Neuronal stem cell (in vitro differentiated cells): ENCODE measurements around the gene HOXA10. TPM values are rescaled to one million over a fixed set of nuclear protein-coding genes. Genes with fewer than 3 reads are reported as not detected.

ENCODE experiments used
- DNase-seq: peaks from one replicate; pipeline ENCODE4 v3.0.0-alpha.2; 2013; ENCODE audit warnings: low spot score
- H2AFZ ChIP-seq: one replicate; pipeline ENCODE4 v1.6.1; 2013; ENCODE audit warnings: mild to moderate bottlenecking, low read length, inconsistent platforms
- H2AK5ac ChIP-seq: 2 replicates; pipeline ENCODE4 v1.6.1; 2013; ENCODE audit warnings: low read depth, mild to moderate bottlenecking, inconsistent platforms, low read length, moderate library complexity, mixed read lengths
- H2BK120ac ChIP-seq: 2 replicates; pipeline ENCODE4 v1.6.1; 2013; ENCODE audit warnings: low read depth, mild to moderate bottlenecking, inconsistent platforms, low read length, moderate library complexity, mixed read lengths
- H2BK12ac ChIP-seq: one replicate; pipeline ENCODE4 v1.6.1; 2013; ENCODE audit warnings: low read length, inconsistent platforms
- H2BK15ac ChIP-seq: 2 replicates; pipeline ENCODE4 v1.6.1; 2013; ENCODE audit warnings: mild to moderate bottlenecking, low read length, inconsistent platforms, mixed read lengths
- H2BK5ac ChIP-seq: one replicate; pipeline ENCODE4 v1.6.1; 2013; ENCODE audit warnings: inconsistent platforms, mild to moderate bottlenecking, low read length, moderate library complexity
- H3K14ac ChIP-seq: one replicate; pipeline ENCODE4 v1.6.1; 2013; ENCODE audit warnings: low read length, inconsistent platforms
- H3K18ac ChIP-seq: 2 replicates; pipeline ENCODE4 v1.6.1; 2013; ENCODE audit warnings: low read length, inconsistent platforms
- H3K23ac ChIP-seq: 2 replicates; pipeline ENCODE4 v1.6.1; 2013; ENCODE audit warnings: low read depth, mild to moderate bottlenecking, mixed read lengths, low read length, inconsistent platforms; ENCODE audit not compliant: poor library complexity
- H3K27ac ChIP-seq: replicated peaks from 3 replicates; pipeline ENCODE4 v1.5.1; 2013; ENCODE audit warnings: low read length, inconsistent platforms
- H3K27me3 ChIP-seq, 3 experiments: 2 replicates each; pipeline ENCODE4 v1.6.1; 2013; ENCODE audit warnings: low read length in 3 of 3, mild to moderate bottlenecking in 2 of 3, inconsistent platforms in 1 of 3, low read depth in 1 of 3, mixed read lengths in 1 of 3, moderate library complexity in 1 of 3; ENCODE audit not compliant: control insufficient read depth in 3 of 3, insufficient read depth in 3 of 3
- H3K36me3 ChIP-seq, 2 donors: replicated peaks in 1 of 2; 2 replicates each; pipeline ENCODE4 v1.6.1; 2013; ENCODE audit warnings: low read length in 2 of 2; ENCODE audit not compliant: control insufficient read depth in 2 of 2, insufficient read depth in 2 of 2
- H3K4ac ChIP-seq: 2 replicates; pipeline ENCODE4 v1.6.1; 2013; ENCODE audit warnings: inconsistent platforms, mild to moderate bottlenecking, low read length, moderate library complexity
- H3K4me1 ChIP-seq, 2 donors: 1 replicate in 1 of 2; 2 replicates in 1 of 2; pipeline ENCODE4 v1.6.1; 2013; ENCODE audit warnings: low read length in 2 of 2, low read depth in 1 of 2; ENCODE audit not compliant: control insufficient read depth in 2 of 2, insufficient read depth in 1 of 2
- H3K4me2 ChIP-seq: one replicate; pipeline ENCODE4 v1.6.1; 2013; ENCODE audit warnings: mild to moderate bottlenecking, low read length, inconsistent platforms; ENCODE audit not compliant: insufficient read depth, poor library complexity, severe bottlenecking
- H3K4me3 ChIP-seq, 2 donors: 2 replicates each; pipeline ENCODE4 v1.5.1; 2013; ENCODE audit warnings: low read length in 2 of 2, mild to moderate bottlenecking in 2 of 2, inconsistent platforms in 1 of 2, moderate library complexity in 1 of 2
- H3K79me1 ChIP-seq: one replicate; pipeline ENCODE4 v1.6.1; 2013; ENCODE audit warnings: low read depth, mild to moderate bottlenecking, inconsistent platforms, low read length, moderate library complexity
- H3K9ac ChIP-seq: one replicate; pipeline ENCODE4 v1.6.1; 2013; ENCODE audit warnings: mild to moderate bottlenecking, low read depth, low read length, inconsistent platforms; ENCODE audit not compliant: poor library complexity
- H3K9me3 ChIP-seq, 2 donors: replicated peaks in 1 of 2; 2 replicates each; pipeline versions ENCODE3 to v1.6.1; 2013; ENCODE audit warnings: low read length in 2 of 2, mild to moderate bottlenecking in 2 of 2, inconsistent platforms in 1 of 2, low read depth in 1 of 2, mixed read lengths in 1 of 2, moderate library complexity in 1 of 2; ENCODE audit not compliant: control insufficient read depth in 2 of 2, insufficient read depth in 1 of 2
- H4K8ac ChIP-seq: one replicate; pipeline ENCODE4 v1.6.1; 2013; ENCODE audit warnings: low read depth, mild to moderate bottlenecking, inconsistent platforms, low read length, moderate library complexity
- H4K91ac ChIP-seq: one replicate; pipeline ENCODE4 v1.6.1; 2013; ENCODE audit warnings: low read length, low read depth, mild to moderate bottlenecking, inconsistent platforms; ENCODE audit not compliant: poor library complexity
- WGBS, 2 donors: extraction: QIAGEN DNeasy Blood & Tissue Kit; methylation state at CpG; one replicate each; pipeline ENCODE4 v1.1.7; 2013; ENCODE audit warnings: missing lambda C conversion rate in 2 of 2, mixed read lengths in 1 of 2; ENCODE audit not compliant: insufficient read length in 2 of 2, insufficient replicate concordance in 1 of 2; ENCODE audit errors: extremely low coverage in 2 of 2; 5-methylcytosine and 5-hydroxymethylcytosine counted together
- small RNA-seq: library from polyadenylated mRNA; stranded (forward); fragments of <200 nt; extraction: miRNeasy Mini kit (QIAGEN cat#:217004); gene quantifications from one replicate; pipeline ENCODE3, GENCODE V24; 2013; ENCODE audit not compliant: insufficient read depth

HOXA10 gene

GRCh38 chr7:27122077-27122910 lies 51.8 kb downstream of the HOXA10 start:
- Histone ChIP-seq H3K14ac (no peak overlapping the region), H2AFZ (peak overlapping the region; percentile 18), H3K4ac (no peak overlapping the region), H2BK5ac (no peak overlapping the region), H2BK120ac (no peak overlapping the region), H3K23ac (peak overlapping the region; percentile 75), H3K4me1 (no peaks in the 10 kb centered on the region), H3K18ac (no peak overlapping the region), H2BK15ac (no peak overlapping the region), H3K27me3 (peaks cover 47 to 99% (median 96%) of the 10 kb centered on the region in 3 experiments), H3K79me1 (no peaks in the 10 kb centered on the region), H2BK12ac (no peak overlapping the region), H3K27ac (no peak overlapping the region), H2AK5ac (no peak overlapping the region), H3K4me2 (no peak overlapping the region), H3K9ac (no peak overlapping the region), H3K36me3 (no peaks in the 10 kb centered on the region), H4K8ac (no peak overlapping the region), H4K91ac (no peak overlapping the region), H3K9me3 (peaks cover 0 to 4% of the 10 kb centered on the region in 2 donors), H3K4me3 (no peak overlapping the region)
- DNase-seq, result no peak
- WGBS, 2 donors, result no CpG with 5 or more reads among the region's 42 CpGs

- H3K4me1 ChIP-seq, result no peaks in the 10 kb centered on the region
- H4K91ac ChIP-seq, result no peak overlapping the region
- H3K36me3 ChIP-seq, result no peaks in the 10 kb centered on the region
- no peak overlapping the region for H3K4me3 ChIP-seq
- H3K4me2 ChIP-seq, result no peak overlapping the region
- no peak overlapping the region for H2BK15ac ChIP-seq
- H3K79me1 ChIP-seq, result no peaks in the 10 kb centered on the region
- no peak overlapping the region for H2BK120ac ChIP-seq
- H3K23ac ChIP-seq, result no peak overlapping the region
- no peak overlapping the region for H2BK12ac ChIP-seq
- H3K27ac ChIP-seq, result no peak overlapping the region
- H3K9ac ChIP-seq, result no peak overlapping the region
- no peak overlapping the region for H3K4ac ChIP-seq
- no peak for DNase-seq
- no peak overlapping the region for H3K18ac ChIP-seq
- no peak overlapping the region for H4K8ac ChIP-seq
- H3K9me3 ChIP-seq, result peaks cover 0 to 4% of the 10 kb centered on the region in 2 donors
- no peak overlapping the region for H2AFZ ChIP-seq
- peaks cover 54 to 99% (median 97%) of the 10 kb centered on the region in 3 experiments for H3K27me3 ChIP-seq
- no peak overlapping the region for H3K14ac ChIP-seq
- WGBS, 2 donors, result no CpG with 5 or more reads among the region's 7 CpGs
- H2AK5ac ChIP-seq, result no peak overlapping the region
- H2BK5ac ChIP-seq, result no peak overlapping the region
These were observed 52.4 kb downstream of the HOXA10 start for GRCh38 chr7:27121684-27122076.

Small RNAs within 50 kb of the gene (small RNA-seq; reads per million reads assigned to genes)
- not detected for gene AC004080.5
- not detected for gene RF02140
- not detected for gene RF02141
